NT2/D1 (cell line): ENCODE results near the gene SGPP2.

Experiments
- SUZ12 ChIP-seq: IDR thresholded peaks from 2 replicates; pipeline ENCODE4 v1.6.1; 2011; ENCODE audit not compliant: insufficient read length, insufficient read depth; ENCODE audit errors: extremely low read depth
- ZNF274 ChIP-seq: IDR thresholded peaks from 2 replicates; pipeline ENCODE4 v1.6.1; 2011; ENCODE audit warnings: mild to moderate bottlenecking, low read depth, low read length

DNA sequence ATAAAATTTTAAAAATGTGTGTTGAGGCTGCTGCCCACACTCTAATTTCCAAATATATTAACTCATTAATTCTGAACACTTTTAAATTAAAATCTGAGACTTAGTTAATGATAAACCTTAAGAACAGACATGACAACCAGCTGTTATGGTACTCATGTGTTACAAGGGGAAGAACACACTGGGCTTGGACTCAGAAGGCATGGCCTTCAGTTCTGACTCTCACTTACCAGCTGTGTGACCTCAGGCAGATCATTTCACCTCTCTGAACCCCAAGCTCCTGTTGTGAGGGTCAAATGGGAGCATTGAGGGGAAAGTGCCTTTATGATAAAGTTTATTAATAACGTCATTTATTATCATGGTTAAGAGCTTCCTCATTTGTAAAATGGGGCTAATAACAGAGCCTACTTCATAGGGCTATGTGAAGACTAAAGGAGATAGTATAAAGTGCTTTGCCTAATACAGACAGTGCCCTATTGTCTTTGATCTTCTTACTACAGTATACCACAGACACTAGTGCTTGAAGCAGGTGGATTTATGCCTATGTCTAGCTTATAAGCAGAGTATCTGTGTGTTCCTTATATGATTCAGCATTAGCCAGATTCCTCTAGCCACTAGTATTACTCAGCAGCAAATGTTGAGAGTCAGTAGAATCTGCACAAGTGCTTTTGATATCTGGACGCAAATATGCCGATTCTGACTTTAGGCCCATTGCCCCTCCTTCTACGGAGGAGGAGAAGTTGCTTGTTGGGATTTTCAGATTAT lies 99.6 kb downstream of the SGPP2 start:
- TF ChIP-seq SUZ12 (no peak), ZNF274 (no peak)
